ENCODE data around the gene AKR1C3.

The AKR1C3 gene

GRCh38 chr10:5155951-5156350 lies 61.7 kb downstream of the AKR1C3 start:
- H3K9ac ChIP-seq: no peak overlapping the region
- H3K36me3 ChIP-seq: no peaks in the 10 kb centered on the region
- no peak overlapping the region for H3K27ac ChIP-seq
- no peak overlapping the region for H3K4me2 ChIP-seq
- TF ChIP-seq Cebpa-rat (IDR thresholded peaks at IDR 0.05): no peak
- no peaks in the 10 kb centered on the region for H4K20me1 ChIP-seq
- no peak overlapping the region for H3K4me3 ChIP-seq
- no peaks in the 10 kb centered on the region for H3K27me3 ChIP-seq
- H3K9me3 ChIP-seq: peaks cover 2% of the 10 kb centered on the region; the same call in 1 of the 2 replicates
- no peaks in the 10 kb centered on the region for H3K4me1 ChIP-seq
